ENCODE measurements around the gene MRPL55.

MRPL55 gene

GRCh38 chr1:228142155-228142691, 33.1 kb upstream of the MRPL55 start:
- H3K4me3 ChIP-seq: peak overlapping the region; percentile 99
- no peak for TF ChIP-seq CTCF (IDR thresholded peaks at IDR 0.05)
- DNase-seq (ENCODE audit: low spot score): no peak
- peak overlapping the region in 1 of 2 donors; percentile 98 for H3K27ac ChIP-seq

GRCh38 chr1:228141226-228142044, 32.3 kb upstream of the MRPL55 start:
- H3K27ac ChIP-seq: peak overlapping the region; percentile 98 to 99
- TF ChIP-seq CTCF (IDR thresholded peaks at IDR 0.05): no peak
- H3K4me3 ChIP-seq: peak overlapping the region; percentile 99
- DNase-seq (ENCODE audit: low spot score): peak; percentile 76

GRCh38 chr1:228140724-228141225, 31.7 kb upstream of the MRPL55 start:
- peak overlapping the region; percentile 99 for H3K4me3 ChIP-seq
- no peak for DNase-seq (ENCODE audit: low spot score)
- H3K27ac ChIP-seq: peak overlapping the region; percentile 98 to 99

GRCh38 chr1:228139931-228140723, 31.0 kb upstream of the MRPL55 start, which contains the start of gene GUK1:
GUK1 (plus strand) TSS chr1:228140279; CDS start chr1:228140303, 24 bp downstream.
- peak within 1 kb of the TSS; percentile 98 to 99 for H3K27ac ChIP-seq
- peak within 1 kb of the TSS; percentile 99 for H3K4me3 ChIP-seq
- peak; percentile 100 for DNase-seq (ENCODE audit: low spot score)
- TF ChIP-seq CTCF (IDR thresholded peaks at IDR 0.05): no peak

More at GRCh38 chr1:228140724-228141225, 31.7 kb upstream of the MRPL55 start:
- TF ChIP-seq CTCF (IDR thresholded peaks at IDR 0.05): no peak

- no peak for TF ChIP-seq CTCF (IDR thresholded peaks at IDR 0.05)
- no peak for DNase-seq (ENCODE audit: low spot score)
- Histone ChIP-seq H3K4me3 (peak overlapping the region; percentile 99), H3K27ac (peak overlapping the region; percentile 98 to 99)
Observed at GRCh38 chr1:228139406-228139930, 30.4 kb upstream of the MRPL55 start.

- no peak for TF ChIP-seq CTCF (IDR thresholded peaks at IDR 0.05)
- Histone ChIP-seq H3K27ac (no peak overlapping the region), H3K4me3 (no peak overlapping the region)
- DNase-seq (ENCODE audit: low spot score): no peak
Observed at GRCh38 chr1:228136901-228137300, 27.8 kb upstream of the MRPL55 start.
